Measurements from ENCODE around the gene IFI35.

Gene IFI35

DNA sequence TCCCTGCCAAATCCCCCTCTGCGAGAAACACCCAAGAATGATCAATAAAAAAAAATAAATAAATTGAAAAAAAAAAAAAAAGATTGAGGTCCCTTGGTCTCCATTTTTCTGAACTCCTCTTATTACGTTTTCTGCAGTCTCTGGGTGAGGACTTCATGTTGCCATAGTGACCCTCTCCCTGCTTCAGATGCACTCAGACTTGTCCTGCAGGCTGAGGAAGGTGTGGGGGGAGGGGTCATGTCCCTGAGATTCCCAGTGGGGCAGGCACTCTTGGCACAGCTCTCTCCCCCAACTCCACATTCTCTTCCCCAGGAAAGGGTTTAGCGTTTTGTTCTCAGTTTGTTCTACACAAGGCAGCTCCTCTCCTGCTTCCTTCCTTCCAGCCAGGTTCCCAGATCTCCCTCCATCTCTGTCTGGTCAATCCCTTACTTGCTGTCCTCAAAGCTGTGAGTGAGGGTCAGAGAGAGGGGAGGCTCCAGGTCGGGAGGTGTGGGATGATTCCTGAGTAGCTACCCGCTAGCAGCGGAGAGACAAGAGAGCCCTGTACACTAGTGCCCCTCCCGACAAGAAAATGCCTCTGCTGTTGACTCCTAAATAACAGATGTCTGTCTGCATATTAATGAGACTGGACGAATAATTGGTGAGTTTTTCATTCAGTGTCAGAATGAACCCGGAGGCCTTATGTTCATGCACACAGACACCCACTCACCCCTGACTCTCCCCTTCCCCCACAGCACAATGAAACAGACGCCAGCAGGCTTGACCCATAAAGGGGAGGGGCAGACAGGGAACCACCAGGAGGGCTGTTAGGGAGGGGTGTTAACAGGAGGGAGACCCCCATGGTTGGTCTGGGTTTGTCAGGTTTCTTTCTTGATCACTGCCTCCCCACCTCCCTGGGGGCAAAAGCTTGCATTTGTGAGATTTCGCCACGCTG lies 27.6 kb downstream of the IFI35 start:
- TF ChIP-seq, protein P1, sequence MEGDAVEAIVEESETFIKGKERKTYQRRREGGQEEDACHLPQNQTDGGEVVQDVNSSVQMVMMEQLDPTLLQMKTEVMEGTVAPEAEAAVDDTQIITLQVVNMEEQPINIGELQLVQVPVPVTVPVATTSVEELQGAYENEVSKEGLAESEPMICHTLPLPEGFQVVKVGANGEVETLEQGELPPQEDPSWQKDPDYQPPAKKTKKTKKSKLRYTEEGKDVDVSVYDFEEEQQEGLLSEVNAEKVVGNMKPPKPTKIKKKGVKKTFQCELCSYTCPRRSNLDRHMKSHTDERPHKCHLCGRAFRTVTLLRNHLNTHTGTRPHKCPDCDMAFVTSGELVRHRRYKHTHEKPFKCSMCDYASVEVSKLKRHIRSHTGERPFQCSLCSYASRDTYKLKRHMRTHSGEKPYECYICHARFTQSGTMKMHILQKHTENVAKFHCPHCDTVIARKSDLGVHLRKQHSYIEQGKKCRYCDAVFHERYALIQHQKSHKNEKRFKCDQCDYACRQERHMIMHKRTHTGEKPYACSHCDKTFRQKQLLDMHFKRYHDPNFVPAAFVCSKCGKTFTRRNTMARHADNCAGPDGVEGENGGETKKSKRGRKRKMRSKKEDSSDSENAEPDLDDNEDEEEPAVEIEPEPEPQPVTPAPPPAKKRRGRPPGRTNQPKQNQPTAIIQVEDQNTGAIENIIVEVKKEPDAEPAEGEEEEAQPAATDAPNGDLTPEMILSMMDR (conservative IDR thresholded peaks at IDR 0.05; ENCODE audit: low read depth, low read length) = peak; percentile 15
- no peak overlapping the region for H3K4me3 ChIP-seq (ENCODE audit: low read depth, low read length)
- DNase-seq (ENCODE audit: low read depth) = no peak

DNA sequence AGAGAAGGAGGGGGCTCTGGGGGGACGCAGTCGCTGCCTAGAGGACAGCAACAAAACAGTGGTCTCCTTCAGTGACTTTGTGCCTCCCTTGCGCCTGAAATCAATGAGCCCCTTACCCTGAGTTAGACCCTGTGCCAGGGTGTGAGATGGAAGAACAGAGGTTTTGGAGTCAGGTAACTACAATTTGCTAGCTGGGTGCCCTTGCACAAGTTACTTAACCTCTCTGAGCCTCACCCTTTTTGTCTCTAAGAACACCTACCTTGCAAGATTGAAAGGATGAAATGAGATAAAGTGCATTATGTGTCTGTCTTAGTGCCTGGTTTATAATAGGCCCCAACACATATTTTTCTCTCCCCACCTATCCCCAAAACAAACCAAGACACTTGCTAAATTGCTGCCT lies 28.3 kb downstream of the IFI35 start:
- H3K4me3 ChIP-seq (ENCODE audit: low read depth, low read length) = no peak overlapping the region
- TF ChIP-seq, protein P1 (conservative IDR thresholded peaks at IDR 0.05; ENCODE audit: low read depth, low read length) = no peak
- DNase-seq (ENCODE audit: low read depth) = no peak

DNA sequence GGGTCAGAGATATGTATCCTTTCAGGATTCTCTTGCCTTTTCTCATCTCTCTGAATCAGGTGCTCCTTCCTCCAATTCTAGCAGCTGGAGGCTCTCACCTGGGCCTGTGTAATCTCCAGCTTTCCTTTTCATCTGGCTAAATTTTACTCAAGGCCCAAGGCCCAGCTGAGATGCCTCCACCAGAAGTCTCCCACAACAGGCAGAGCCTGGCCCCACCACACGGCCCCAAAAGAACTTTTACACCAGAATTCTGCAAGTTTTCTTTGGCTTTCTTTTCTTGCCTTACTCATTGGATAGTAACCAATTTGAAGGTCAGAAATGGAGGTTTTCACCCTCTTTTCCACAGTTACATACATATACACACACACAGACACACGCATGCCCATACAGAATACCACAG lies 33.1 kb downstream of the IFI35 start:
- TF ChIP-seq, protein P1 (conservative IDR thresholded peaks at IDR 0.05; ENCODE audit: low read depth, low read length) = no peak
- no peak for DNase-seq (ENCODE audit: low read depth)
- no peak overlapping the region for H3K4me3 ChIP-seq (ENCODE audit: low read depth, low read length)

DNA sequence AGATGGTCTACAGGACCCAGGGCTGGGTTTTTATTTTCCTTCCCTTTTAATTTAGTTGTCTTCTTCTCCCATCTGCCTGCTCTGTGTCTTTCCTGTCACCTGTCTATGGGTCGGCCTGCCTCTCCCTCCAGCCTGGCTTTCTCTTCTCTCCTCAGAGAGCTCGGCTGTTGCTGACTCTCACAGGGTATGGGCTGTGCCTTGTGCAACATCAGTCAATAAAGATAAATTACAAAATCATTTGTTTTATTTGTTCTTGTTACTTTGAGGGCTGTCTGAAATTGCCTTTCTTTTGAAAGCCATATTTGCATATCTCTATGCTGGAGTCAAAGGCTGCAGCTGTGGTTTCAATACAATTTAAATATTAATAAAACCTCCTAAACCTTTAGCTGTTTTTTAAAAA lies 34.1 kb downstream of the IFI35 start:
- TF ChIP-seq, protein P1 (conservative IDR thresholded peaks at IDR 0.05; ENCODE audit: low read depth, low read length) = no peak
- no peak overlapping the region for H3K4me3 ChIP-seq (ENCODE audit: low read depth, low read length)
- no peak for DNase-seq (ENCODE audit: low read depth)

DNA sequence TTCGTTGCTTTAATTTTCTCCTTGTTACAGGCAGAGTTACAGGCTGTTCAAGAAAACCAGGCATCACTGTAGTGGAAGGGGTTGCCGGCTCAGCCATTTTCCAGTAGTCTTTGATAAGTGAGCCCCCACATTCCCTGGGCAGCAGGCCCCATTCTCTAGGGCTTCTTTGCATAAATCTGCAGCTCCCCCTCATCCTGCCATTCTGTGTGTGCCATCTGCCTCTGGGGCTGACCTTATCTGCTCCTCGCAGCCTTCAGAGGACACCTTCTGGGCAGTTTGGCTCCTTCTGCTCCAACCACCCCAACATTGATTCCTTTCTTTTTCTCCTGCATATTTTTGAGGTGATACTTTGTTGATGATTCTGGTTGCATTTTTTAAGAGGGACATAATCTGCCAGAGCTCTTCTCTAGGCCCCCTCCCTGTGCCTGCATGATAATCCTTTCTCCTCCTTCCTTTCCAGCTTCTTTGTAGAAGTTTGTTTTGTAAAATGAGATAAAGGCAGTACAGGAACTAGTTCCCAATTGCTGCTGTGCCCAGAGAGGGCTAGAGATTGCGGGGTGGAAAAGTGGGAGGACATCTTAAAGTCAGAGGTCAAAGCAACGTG lies 35.5 kb downstream of the IFI35 start:
- DNase-seq (ENCODE audit: low read depth) = no peak
- H3K4me3 ChIP-seq (ENCODE audit: low read depth, low read length) = no peak overlapping the region
- TF ChIP-seq, protein P1 (conservative IDR thresholded peaks at IDR 0.05; ENCODE audit: low read depth, low read length) = no peak

DNA sequence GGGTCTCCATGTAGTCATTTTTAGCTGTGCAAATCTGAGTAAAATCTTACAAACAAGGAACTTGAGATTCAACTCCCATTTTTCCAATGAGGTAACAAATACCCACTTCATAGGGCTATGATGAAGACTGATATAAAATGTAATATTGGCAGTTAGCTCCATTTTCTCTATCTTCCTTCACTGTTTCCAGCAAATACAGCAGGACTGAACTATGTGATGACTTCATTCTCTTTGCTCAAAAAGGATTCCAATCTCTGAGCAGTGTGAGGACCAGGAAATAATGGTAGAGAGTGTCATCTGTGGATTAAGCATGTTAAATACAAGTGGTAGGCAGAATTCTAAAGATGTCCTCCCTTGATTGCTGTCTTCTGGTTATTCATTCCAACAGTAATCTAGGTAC lies 36.7 kb downstream of the IFI35 start:
- TF ChIP-seq, protein P1 (conservative IDR thresholded peaks at IDR 0.05; ENCODE audit: low read depth, low read length) = no peak
- DNase-seq (ENCODE audit: low read depth) = no peak
- no peak overlapping the region for H3K4me3 ChIP-seq (ENCODE audit: low read depth, low read length)
